Trophoblast cell (in vitro differentiated cells and primary cell): ENCODE data around the gene RASL12.
"Not testable (repeated sequence)": the region's sequence is repeated elsewhere in the genome, so short reads cannot be mapped to it uniquely, and the experiment has no call there.

Source experiments
- DNase-seq, 2 donors: peaks; one replicate each; pipeline ENCODE4 v3.0.0-alpha.2; 2016
- H2AFZ ChIP-seq: 2 replicates; pipeline ENCODE4 v1.6.1; 2013; ENCODE audit warnings: low read length, moderate library complexity, mild to moderate bottlenecking; ENCODE audit not compliant: insufficient read depth, poor library complexity
- H2AK5ac ChIP-seq: 2 replicates; pipeline ENCODE4 v1.6.1; 2013; ENCODE audit warnings: mild to moderate bottlenecking, low read length
- H2BK120ac ChIP-seq: 2 replicates; pipeline ENCODE4 v1.6.1; 2013; ENCODE audit warnings: low read length, mild to moderate bottlenecking, moderate library complexity; ENCODE audit not compliant: insufficient read depth, poor library complexity
- H2BK12ac ChIP-seq: 2 replicates; pipeline ENCODE4 v1.6.1; 2013; ENCODE audit warnings: mild to moderate bottlenecking, low read length, moderate library complexity
- H2BK5ac ChIP-seq: 2 replicates; pipeline ENCODE4 v1.6.1; 2013; ENCODE audit warnings: low read length, low read depth, moderate library complexity, mild to moderate bottlenecking; ENCODE audit not compliant: poor library complexity
- H3K14ac ChIP-seq: 2 replicates; pipeline ENCODE4 v1.6.1; 2013; ENCODE audit warnings: mild to moderate bottlenecking, low read length
- H3K18ac ChIP-seq: 2 replicates; pipeline ENCODE4 v1.6.1; 2013; ENCODE audit warnings: mild to moderate bottlenecking, low read length
- H3K23ac ChIP-seq: 2 replicates; pipeline ENCODE4 v1.6.1; 2013; ENCODE audit warnings: low read length
- H3K27ac ChIP-seq: 2 replicates; pipeline ENCODE4 v1.5.1; 2013; ENCODE audit warnings: low read depth, mild to moderate bottlenecking, inconsistent platforms, low read length, moderate library complexity
- H3K27me3 ChIP-seq: 2 replicates; pipeline ENCODE4 v1.6.1; 2013; ENCODE audit warnings: inconsistent platforms, mild to moderate bottlenecking, low read length, moderate library complexity; ENCODE audit not compliant: insufficient read depth
- H3K36me3 ChIP-seq, 2 experiments: 1 replicate in 1 of 2; 2 replicates in 1 of 2; pipeline ENCODE4 v1.6.1; 2013; ENCODE audit warnings: low read length in 2 of 2, mild to moderate bottlenecking in 2 of 2, moderate library complexity in 1 of 2; ENCODE audit not compliant: insufficient read depth in 2 of 2, control insufficient read depth in 1 of 2
- H3K4ac ChIP-seq: 2 replicates; pipeline ENCODE4 v1.6.1; 2013; ENCODE audit warnings: low read depth, mild to moderate bottlenecking, low read length, moderate library complexity
- H3K4me1 ChIP-seq, 2 experiments: 1 replicate in 1 of 2; 2 replicates in 1 of 2; pipeline ENCODE4 v1.6.1; 2013; ENCODE audit warnings: low read length in 2 of 2, mild to moderate bottlenecking in 2 of 2, moderate library complexity in 1 of 2; ENCODE audit not compliant: insufficient read depth in 2 of 2, control insufficient read depth in 1 of 2
- H3K4me2 ChIP-seq: 2 replicates; pipeline ENCODE4 v1.6.1; 2013; ENCODE audit warnings: inconsistent platforms, mild to moderate bottlenecking, low read length, moderate library complexity
- H3K4me3 ChIP-seq: 2 replicates; pipeline ENCODE4 v1.5.1; 2013; ENCODE audit warnings: mild to moderate bottlenecking, low read depth, low read length, inconsistent platforms
- H3K79me1 ChIP-seq: one replicate; pipeline ENCODE4 v1.6.1; 2013; ENCODE audit warnings: low read length
- H3K79me2 ChIP-seq: 2 replicates; pipeline ENCODE4 v1.6.1; 2013; ENCODE audit warnings: low read length, mild to moderate bottlenecking; ENCODE audit not compliant: control insufficient read depth, insufficient read depth, poor library complexity
- H3K9ac ChIP-seq: 2 replicates; pipeline ENCODE4 v1.6.1; 2013; ENCODE audit warnings: mild to moderate bottlenecking, low read length
- H3K9me3 ChIP-seq: 2 replicates; pipeline ENCODE4 v1.6.1; 2013; ENCODE audit warnings: low read depth, mild to moderate bottlenecking, control low read depth, inconsistent platforms, low read length; ENCODE audit not compliant: insufficient read depth
- H4K12ac ChIP-seq: 2 replicates; pipeline ENCODE4 v1.6.1; 2013; ENCODE audit warnings: low read depth, mild to moderate bottlenecking, low read length, moderate library complexity
- H4K8ac ChIP-seq: 2 replicates; pipeline ENCODE4 v1.6.1; 2013; ENCODE audit warnings: low read depth, mild to moderate bottlenecking, low read length, moderate library complexity
- H4K91ac ChIP-seq: one replicate; pipeline ENCODE4 v1.6.1; 2013; ENCODE audit warnings: low read depth, mild to moderate bottlenecking, low read length, moderate library complexity
- WGBS: extraction: QIAGEN DNeasy Blood & Tissue Kit; methylation state at CpG from one replicate; pipeline ENCODE4 v1.1.7; 2013; ENCODE audit warnings: missing lambda C conversion rate; ENCODE audit not compliant: insufficient read length, insufficient coverage; ENCODE audit errors: extremely low coverage; 5-methylcytosine and 5-hydroxymethylcytosine counted together

The RASL12 gene

GRCh38 chr15:65101411-65101890 lies 33.7 kb upstream of the RASL12 start:
- Histone ChIP-seq H3K79me2 (no peaks in the 10 kb centered on the region), H2BK5ac (no peak overlapping the region), H3K4me2 (peak overlapping the region; percentile 44), H2BK12ac (no peak overlapping the region), H3K9ac (peak overlapping the region; percentile 28), H2AFZ (no peak overlapping the region), H3K27ac (no peak overlapping the region), H3K4me1 (peaks cover 3 to 5% of the 10 kb centered on the region in 2 experiments), H3K23ac (no peak overlapping the region), H3K4ac (no peak overlapping the region), H3K36me3 (peaks cover 14 to 15% of the 10 kb centered on the region in 2 experiments), H4K91ac (no peak overlapping the region), H3K9me3 (no peaks in the 10 kb centered on the region), H3K79me1 (no peaks in the 10 kb centered on the region), H4K12ac (no peak overlapping the region), H2AK5ac (no peak overlapping the region), H3K4me3 (peak overlapping the region; percentile 5), H3K14ac (no peak overlapping the region), H3K27me3 (peaks cover 4% of the 10 kb centered on the region), H2BK120ac (no peak overlapping the region), H3K18ac (no peak overlapping the region), H4K8ac (no peak overlapping the region)
- peak; percentile 53 to 79 for DNase-seq
- WGBS = no CpG with 5 or more reads among the region's 9 CpGs

- Histone ChIP-seq H4K8ac (no peak overlapping the region), H3K36me3 (peaks cover 12 to 14% of the 10 kb centered on the region in 2 experiments), H2BK120ac (no peak overlapping the region), H2BK12ac (no peak overlapping the region), H3K4me3 (no peak overlapping the region), H3K14ac (no peak overlapping the region), H3K23ac (no peak overlapping the region), H3K27me3 (peaks cover 4% of the 10 kb centered on the region), H3K79me2 (no peaks in the 10 kb centered on the region), H2AK5ac (no peak overlapping the region), H2BK5ac (no peak overlapping the region), H3K4me2 (no peak overlapping the region), H3K4me1 (peaks cover 3 to 5% of the 10 kb centered on the region in 2 experiments), H3K9ac (no peak overlapping the region), H2AFZ (no peak overlapping the region), H3K79me1 (no peaks in the 10 kb centered on the region), H4K91ac (no peak overlapping the region), H3K9me3 (no peaks in the 10 kb centered on the region), H4K12ac (no peak overlapping the region), H3K4ac (no peak overlapping the region), H3K27ac (no peak overlapping the region), H3K18ac (no peak overlapping the region)
- no peak for DNase-seq
- no CpG with 5 or more reads among the region's 7 CpGs for WGBS
Measured at GRCh38 chr15:65100442-65100841, 32.7 kb upstream of the RASL12 start.

GRCh38 chr15:65099801-65100200 lies 32.0 kb upstream of the RASL12 start:
- H4K91ac ChIP-seq, H3K4me1 ChIP-seq, H3K9me3 ChIP-seq, H3K18ac ChIP-seq, H3K4me2 ChIP-seq, H3K4me3 ChIP-seq, H3K27ac ChIP-seq, H2BK12ac ChIP-seq, H2BK5ac ChIP-seq, H3K79me2 ChIP-seq, H3K4ac ChIP-seq, H3K23ac ChIP-seq, H3K27me3 ChIP-seq, H3K9ac ChIP-seq, DNase-seq, H2AK5ac ChIP-seq, H4K12ac ChIP-seq, H3K14ac ChIP-seq, H4K8ac ChIP-seq, H2AFZ ChIP-seq, H3K79me1 ChIP-seq, H2BK120ac ChIP-seq: not testable (repeated sequence)
- WGBS = no CpG with 5 or more reads among the region's 10 CpGs
- H3K36me3 ChIP-seq = peaks cover 12 to 14% of the 10 kb centered on the region in 2 experiments

- Histone ChIP-seq H3K23ac (no peak overlapping the region), H3K9ac (no peak overlapping the region), H2BK120ac (no peak overlapping the region), H3K4me2 (no peak overlapping the region), H3K27me3 (peaks cover 4% of the 10 kb centered on the region), H2AFZ (no peak overlapping the region), H3K9me3 (no peaks in the 10 kb centered on the region), H3K79me1 (no peaks in the 10 kb centered on the region), H3K27ac (no peak overlapping the region), H3K36me3 (peaks cover 12 to 14% of the 10 kb centered on the region in 2 experiments), H2BK12ac (no peak overlapping the region), H3K4me3 (no peak overlapping the region), H4K12ac (no peak overlapping the region), H4K8ac (no peak overlapping the region), H3K14ac (no peak overlapping the region), H2BK5ac (no peak overlapping the region), H3K4ac (no peak overlapping the region), H2AK5ac (no peak overlapping the region), H3K18ac (no peak overlapping the region), H3K4me1 (peaks cover 3 to 5% of the 10 kb centered on the region in 2 experiments), H3K79me2 (no peaks in the 10 kb centered on the region), H4K91ac (no peak overlapping the region)
- WGBS = no CpG with 5 or more reads among the region's 5 CpGs
- no peak for DNase-seq
Measured at GRCh38 chr15:65099336-65099735, 31.5 kb upstream of the RASL12 start.
